SU-DHL-6 (cell line): ENCODE measurements around the gene RHOT1.
A peak's percentile ranks its signal among the peaks of the same experiment; 100 is the strongest.

Source experiments
- H2AFZ ChIP-seq: fragments of 200-600 bp; sonication (generic); 2 replicates; pipeline ENCODE4 v1.6.1; 2014; ENCODE audit warnings: low read depth, mild to moderate bottlenecking, moderate library complexity, mixed read lengths, antibody characterized with exemption, low read length; ENCODE audit not compliant: severe bottlenecking
- H3F3A ChIP-seq: fragments of 200-600 bp; shearing (Covaris generic); 2 replicates; pipeline ENCODE4 v1.6.0; 2016; ENCODE audit warnings: antibody characterized with exemption, mild to moderate bottlenecking; ENCODE audit not compliant: insufficient read depth
- H3K27ac ChIP-seq: fragments of 200-600 bp; sonication (generic); 2 replicates; pipeline ENCODE4 v1.5.1; 2016; ENCODE audit warnings: low read depth, mild to moderate bottlenecking, low read length, moderate library complexity, mixed read lengths
- H3K27me3 ChIP-seq: fragments of 200-600 bp; sonication (generic), shearing (Covaris generic); 2 replicates; pipeline ENCODE4 v1.6.0; 2014; ENCODE audit warnings: mild to moderate bottlenecking, low read length
- H3K36me3 ChIP-seq: fragments of 200-600 bp; sonication (generic); 2 replicates; pipeline ENCODE4 v1.6.1; 2014; ENCODE audit warnings: mild to moderate bottlenecking, low read length, mixed read lengths
- H3K4me2 ChIP-seq: fragments of 300-600, 200-600 bp; shearing (Covaris generic), sonication (generic); 2 replicates; pipeline ENCODE4 v1.6.0; 2014; ENCODE audit warnings: low read length, low read depth, mild to moderate bottlenecking; ENCODE audit not compliant: poor library complexity, severe bottlenecking
- H3K4me3 ChIP-seq: fragments of 200-600 bp; sonication (generic); 2 replicates; pipeline ENCODE4 v1.5.1; 2014; ENCODE audit warnings: antibody characterized with exemption, low read length, mild to moderate bottlenecking, mixed read lengths; ENCODE audit not compliant: insufficient read depth, poor library complexity, severe bottlenecking
- H3K79me2 ChIP-seq: fragments of 200-600 bp; sonication (generic); 2 replicates; pipeline ENCODE4 v1.6.1; 2014; ENCODE audit warnings: mild to moderate bottlenecking, low read length, moderate library complexity; ENCODE audit not compliant: insufficient read depth
- H3K9ac ChIP-seq: fragments of 200-600 bp; sonication (generic); 2 replicates; pipeline ENCODE4 v1.7.0; 2014; ENCODE audit warnings: mild to moderate bottlenecking, low read length
- H3K9me2 ChIP-seq: fragments of 200-600 bp; sonication (generic); replicated peaks from 2 replicates; pipeline ENCODE4 v1.6.1; 2014; ENCODE audit warnings: low read length; ENCODE audit not compliant: insufficient read depth
- H3K9me3 ChIP-seq: fragments of 200-600 bp; sonication (generic); 2 replicates; pipeline ENCODE4 v1.6.1; 2014; ENCODE audit warnings: low read length, mixed read lengths; ENCODE audit not compliant: insufficient read depth
- H4K20me1 ChIP-seq: fragments of 200-600 bp; sonication (generic); 2 replicates; pipeline ENCODE4 v1.6.1; 2014; ENCODE audit warnings: low read depth, mild to moderate bottlenecking, antibody characterized with exemption, low read length, moderate library complexity, mixed read lengths
- CTCF ChIP-seq: fragments of 200-600 bp; sonication (generic); IDR thresholded peaks from one replicate; pipeline ENCODE4 v1.5.1; 2017; ENCODE audit warnings: antibody characterized with exemption, mild to moderate bottlenecking, low read length, moderate library complexity; ENCODE audit not compliant: insufficient read depth, poor library complexity, severe bottlenecking
- EZH2phosphoT487 ChIP-seq: fragments of 200-600 bp; sonication (generic), shearing (Covaris generic); conservative IDR thresholded peaks from 2 replicates; pipeline ENCODE4 v1.6.1; 2018; ENCODE audit warnings: mild to moderate bottlenecking, antibody characterized with exemption, low read length, moderate library complexity, mixed read lengths

The RHOT1 gene

GRCh38 chr17:32253117-32253611, 110.9 kb downstream of the RHOT1 start:
- H3K9me3 ChIP-seq = no peaks in the 10 kb centered on the region
- no peaks in the 10 kb centered on the region for H4K20me1 ChIP-seq
- no peak overlapping the region for H3K9ac ChIP-seq
- no peaks in the 10 kb centered on the region for H3K79me2 ChIP-seq
- no peak overlapping the region for H3K27ac ChIP-seq
- no peak overlapping the region for H3K4me3 ChIP-seq
- no peak overlapping the region for H2AFZ ChIP-seq
- H3K27me3 ChIP-seq = no peaks in the 10 kb centered on the region
- H3F3A ChIP-seq = no peaks in the 10 kb centered on the region
- no peak overlapping the region for H3K4me2 ChIP-seq
- H3K9me2 ChIP-seq = no peaks in the 10 kb centered on the region
- TF ChIP-seq EZH2phosphoT487 (no peak), CTCF (peak; percentile 90)
- no peaks in the 10 kb centered on the region for H3K36me3 ChIP-seq

DNA sequence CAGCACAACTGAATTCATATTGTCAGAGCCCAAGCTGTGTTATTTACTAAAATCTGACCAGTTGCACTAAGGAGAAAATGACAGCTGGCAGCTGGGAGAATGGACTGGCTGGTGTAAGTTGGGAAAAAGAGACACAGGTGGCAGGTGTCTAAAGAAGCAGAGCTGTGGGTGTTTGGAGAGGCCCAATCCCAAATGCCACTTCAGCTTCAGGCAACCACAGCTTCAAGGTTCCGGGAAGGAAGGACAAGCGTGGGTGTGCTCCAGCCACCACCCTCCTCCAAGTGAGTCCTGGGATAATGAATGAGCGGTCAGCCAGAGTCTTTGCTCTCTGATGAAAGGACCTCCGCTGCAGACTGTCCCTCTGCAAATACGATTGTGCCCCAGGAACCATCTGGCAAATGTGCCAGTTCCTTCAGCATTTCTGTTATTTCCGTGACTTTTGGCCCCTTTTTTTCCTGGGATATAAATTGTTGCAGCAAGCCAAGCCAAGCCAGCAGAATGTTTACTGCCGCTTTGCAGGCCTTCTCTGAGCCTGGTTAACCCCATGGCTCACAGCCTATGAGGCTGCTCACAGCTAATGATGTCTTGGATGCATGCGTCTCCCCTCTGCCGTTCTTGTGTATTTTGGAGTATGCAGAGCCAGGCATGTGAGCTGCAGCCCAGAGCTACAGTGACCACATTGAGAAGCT, 113.9 kb downstream of the RHOT1 start:
- Histone ChIP-seq H3K36me3 (no peaks in the 10 kb centered on the region), H3K9me3 (no peaks in the 10 kb centered on the region), H4K20me1 (no peaks in the 10 kb centered on the region), H2AFZ (no peak overlapping the region), H3K27me3 (no peaks in the 10 kb centered on the region), H3K9me2 (no peaks in the 10 kb centered on the region), H3K79me2 (no peaks in the 10 kb centered on the region), H3K4me3 (no peak overlapping the region), H3K27ac (no peak overlapping the region), H3K9ac (no peak overlapping the region), H3F3A (no peaks in the 10 kb centered on the region), H3K4me2 (no peak overlapping the region)
- TF ChIP-seq EZH2phosphoT487 = no peak
- TF ChIP-seq CTCF = no peak

- H3K4me3 ChIP-seq = no peak overlapping the region
- no peaks in the 10 kb centered on the region for H3K36me3 ChIP-seq
- TF ChIP-seq EZH2phosphoT487 = no peak
- no peak for TF ChIP-seq CTCF
- H3K9ac ChIP-seq = no peak overlapping the region
- H3K79me2 ChIP-seq = no peaks in the 10 kb centered on the region
- no peaks in the 10 kb centered on the region for H3K27me3 ChIP-seq
- no peaks in the 10 kb centered on the region for H3K9me2 ChIP-seq
- H3K4me2 ChIP-seq = no peak overlapping the region
- no peaks in the 10 kb centered on the region for H3F3A ChIP-seq
- H3K27ac ChIP-seq = no peak overlapping the region
- no peaks in the 10 kb centered on the region for H3K9me3 ChIP-seq
- H4K20me1 ChIP-seq = no peaks in the 10 kb centered on the region
- H2AFZ ChIP-seq = no peak overlapping the region
These were observed 114.4 kb downstream of the RHOT1 start for GRCh38 chr17:32256701-32257019.
